ENCODE results near the gene MPG. TPM values are rescaled to one million over a fixed set of nuclear protein-coding genes. Genes with fewer than 3 reads are reported as not detected.

Gene MPG
- total and polyA plus RNA-seq, 10 of the 15 experiments (the other 5 are each of a cell fraction or from before 2014, with no cell fraction given) = 0.32 to 193 (median 55.7) TPM

GRCh38 chr16:35678-36305 lies 42.2 kb upstream of the MPG start:
- ChIA-PET POLR2A (interaction anchor here (0.6 to 1.9 kb wide), 3 partner anchors 17 to 1446 kb away, joined by 3 to 5 read pairs (median 4); partner anchors contain the start of genes POLR3K and SNRNP25), RAD21 (ENCODE audit: unreplicated experiment) (interaction anchor here (1.5 kb wide), 1 partner anchor 61 kb away, joined by 4 read pairs; no protein-coding TSS in a partner anchor), SMC1A (ENCODE audit: uncharacterized antibody, unreplicated experiment) (no interaction called here), CTCF (no interaction called here)
- no peak overlapping the region for H3K4me3 ChIP-seq
- no TSS peak for BruUV-seq (replicated peaks)
- H3K36me3 ChIP-seq (ENCODE audit: control insufficient read depth in 2 of 2, insufficient read depth in 2 of 2, low read length in 1 of 2) = peaks cover 0 to 8% of the 10 kb centered on the region in 2 experiments; a peak in 2 of 4 replicates
- no peaks in the 10 kb centered on the region for H3K9me3 ChIP-seq (replicated peaks; ENCODE audit: control insufficient read depth, insufficient read depth, low read length)
- in situ Hi-C loops (cut with MboI) (no loop called here), intact Hi-C loops (cut with micrococcal nuclease; ENCODE audit: unreplicated experiment) (no loop called here)
- no peak for ATAC-seq
- H2AFZ ChIP-seq (ENCODE audit: control insufficient read depth, low read depth, low read length) = no peak overlapping the region
- no peak for FAIRE-seq
- H4K20me1 ChIP-seq (ENCODE audit: control insufficient read depth, insufficient read depth) = no peaks in the 10 kb centered on the region
- peaks cover 34% of the 10 kb centered on the region for H3K4me1 ChIP-seq (ENCODE audit: control insufficient read depth, insufficient read depth, low read length)
- TF ChIP-seq NR2C1 (IDR thresholded peaks at IDR 0.05) (no peak), REST (IDR thresholded peaks at IDR 0.05; ENCODE audit: low read depth, low read length) (no peak), ZNF274 (IDR thresholded peaks at IDR 0.05; ENCODE audit: insufficient read depth, insufficient read length) (no peak), LARP7 (IDR thresholded peaks at IDR 0.05) (no peak), KDM1A (IDR thresholded peaks at IDR 0.05; ENCODE audit: borderline replicate concordance) (no peak), STAT1 (conservative IDR thresholded peaks at IDR 0.05) (no peak), CBFB (IDR thresholded peaks at IDR 0.05; ENCODE audit: low read depth) (no peak), HDAC2 (IDR thresholded peaks at IDR 0.05) (no peak), IKZF2 (IDR thresholded peaks at IDR 0.05) (no peak), CEBPB (IDR thresholded peaks at IDR 0.05; ENCODE audit: borderline replicate concordance in 1 of 2, low read depth in 2 of 2, low read length in 2 of 2) (no peak), RAD51 (IDR thresholded peaks at IDR 0.05) (no peak), DPF2 (IDR thresholded peaks at IDR 0.05) (no peak), SIN3A (IDR thresholded peaks at IDR 0.05; ENCODE audit: low read depth, low read length) (no peak), NFXL1 (IDR thresholded peaks at IDR 0.05; ENCODE audit: borderline replicate concordance) (no peak), NBN (IDR thresholded peaks at IDR 0.05) (no peak), POLR2AphosphoS2 (IDR thresholded peaks at IDR 0.05; ENCODE audit: low read depth, low read length) (no peak; the same call in 1 of the 2 replicates), FOXM1 (IDR thresholded peaks at IDR 0.05; ENCODE audit: low read depth, low read length) (no peak), ZNF592 (IDR thresholded peaks at IDR 0.05) (no peak)
- 0 out of 2 replicates have a peak overlapping the region, but pooled peaks have one; percentile 18 for H3K4me2 ChIP-seq (ENCODE audit: control insufficient read depth, insufficient read depth)
- no peaks in the 10 kb centered on the region for H3K79me2 ChIP-seq (ENCODE audit: control insufficient read depth, insufficient read depth, low read length)
- no peak for DNase-seq (ENCODE audit: low read depth, low spot score)
- no peak overlapping the region for H3K9ac ChIP-seq (ENCODE audit: control insufficient read depth, insufficient read depth, low read length)
- H3K27me3 ChIP-seq (replicated peaks in 1 of 2; ENCODE audit: control insufficient read depth in 2 of 2, insufficient read depth in 2 of 2, low read length in 1 of 2) = no peaks in the 10 kb centered on the region
- 74% methylated on average over 11 of the region's 11 CpGs for WGBS (ENCODE audit: insufficient coverage, insufficient replicate concordance, low lambda C conversion rate, missing lambda C conversion rate)
- no peak overlapping the region; the same call in 1 of the 2 replicates for H3K27ac ChIP-seq (ENCODE audit: control insufficient read depth, insufficient read depth)

Data from GM12878 (cell line).